Stimulated activated CD4-positive, alpha-beta T cell treated with anti-CD3 and anti-CD28 coated beads, Interleukin-4, amount 100 ng/mL, for 48 hours (primary cell): ENCODE results near the gene UNC93A.

Experiments used
- DNase-seq, 2 donors: peaks; one replicate each; pipeline ENCODE4 v3.0.0-alpha.2; 2020; ENCODE audit warnings: low read depth in 2 of 2

Gene UNC93A

GRCh38 chr6:167293088-167293589 lies 2.0 kb downstream of the UNC93A start:
- no peak for DNase-seq

- no peak for DNase-seq
These were observed 2.5 kb downstream of the UNC93A start for GRCh38 chr6:167293590-167294091.

- no peak for DNase-seq
These were observed 3.1 kb downstream of the UNC93A start for GRCh38 chr6:167294241-167294640.

GRCh38 chr6:167294651-167295494 lies 3.8 kb downstream of the UNC93A start:
- DNase-seq = no peak

- no peak for DNase-seq
These were observed 4.6 kb downstream of the UNC93A start for GRCh38 chr6:167295495-167296292.

GRCh38 chr6:167296293-167296690 lies 5.2 kb downstream of the UNC93A start:
- no peak for DNase-seq

- DNase-seq = no peak
These were observed 5.8 kb downstream of the UNC93A start for GRCh38 chr6:167296902-167297301.

GRCh38 chr6:167298127-167298526 lies 7.0 kb downstream of the UNC93A start:
- no peak for DNase-seq

GRCh38 chr6:167299641-167300308 lies 8.7 kb downstream of the UNC93A start:
- DNase-seq = no peak

- DNase-seq = no peak
These were observed 10.0 kb downstream of the UNC93A start for GRCh38 chr6:167300902-167301777.

GRCh38 chr6:167302074-167302473 lies 11.0 kb downstream of the UNC93A start:
- DNase-seq = no peak

GRCh38 chr6:167302796-167303195 lies 11.7 kb downstream of the UNC93A start:
- no peak for DNase-seq

- DNase-seq = no peak
These were observed 12.8 kb downstream of the UNC93A start for GRCh38 chr6:167303675-167304625.

GRCh38 chr6:167304912-167305311 lies 13.8 kb downstream of the UNC93A start:
- DNase-seq = no peak

GRCh38 chr6:167305796-167306195 lies 14.7 kb downstream of the UNC93A start:
- no peak for DNase-seq

GRCh38 chr6:167306401-167306998 lies 15.4 kb downstream of the UNC93A start:
- no peak for DNase-seq

- no peak for DNase-seq
These were observed 16.3 kb downstream of the UNC93A start for GRCh38 chr6:167307342-167307955.

GRCh38 chr6:167308207-167308606 lies 17.1 kb downstream of the UNC93A start:
- DNase-seq = no peak
